WTC11 (cell line): ENCODE results near the gene MICAL2.

ENCODE experiments used
- FOXJ3 ChIP-seq: sonication (generic); formaldehyde crosslinking; IDR thresholded peaks from 2 replicates; pipeline ENCODE4 v1.9.0; 2021; ENCODE audit warnings: missing genetic modification reagents, mild to moderate bottlenecking, borderline replicate concordance
- NFYB ChIP-seq: sonication (generic); formaldehyde crosslinking; conservative IDR thresholded peaks from 2 replicates; pipeline ENCODE4 v1.8.0; 2022; ENCODE audit warnings: low read depth, missing genetic modification reagents
- NR2C2 ChIP-seq: sonication (generic); formaldehyde crosslinking; IDR thresholded peaks from 2 replicates; pipeline ENCODE4 v1.8.0; 2022; ENCODE audit warnings: mild to moderate bottlenecking, missing genetic modification reagents
- TEAD4 ChIP-seq: sonication (generic); formaldehyde crosslinking; IDR thresholded peaks from 2 replicates; pipeline ENCODE4 v1.8.0; 2022; ENCODE audit warnings: mild to moderate bottlenecking, missing genetic modification reagents
- ZNF232 ChIP-seq: sonication (generic); formaldehyde crosslinking; IDR thresholded peaks from 2 replicates; pipeline ENCODE4 v1.8.0; 2022; ENCODE audit warnings: mild to moderate bottlenecking, missing genetic modification reagents
- ZNF281 ChIP-seq: sonication (generic); formaldehyde crosslinking; IDR thresholded peaks from 2 replicates; pipeline ENCODE4 v1.8.0; 2023; ENCODE audit warnings: mild to moderate bottlenecking, missing genetic modification reagents
- ZNF532 ChIP-seq: fragments of 250-450 bp; sonication (Bioruptor Pico); IDR thresholded peaks from 2 replicates; pipeline ENCODE4 v1.9.0; 2021; ENCODE audit warnings: mild to moderate bottlenecking, borderline replicate concordance
- TF ChIP-seq, protein P1 (sequence below): fragments of 200-600 bp; IDR thresholded peaks from 2 replicates; pipeline ENCODE4 v1.8.0; 2022; ENCODE audit warnings: antibody characterized with exemption
- TF ChIP-seq, protein P2 (sequence below): sonication (generic); formaldehyde crosslinking; IDR thresholded peaks from 2 replicates; pipeline ENCODE4 v1.8.1; 2023; ENCODE audit warnings: mild to moderate bottlenecking, missing genetic modification reagents, moderate library complexity

- TF ChIP-seq ZNF232 = no peak
- TF ChIP-seq, protein P1, sequence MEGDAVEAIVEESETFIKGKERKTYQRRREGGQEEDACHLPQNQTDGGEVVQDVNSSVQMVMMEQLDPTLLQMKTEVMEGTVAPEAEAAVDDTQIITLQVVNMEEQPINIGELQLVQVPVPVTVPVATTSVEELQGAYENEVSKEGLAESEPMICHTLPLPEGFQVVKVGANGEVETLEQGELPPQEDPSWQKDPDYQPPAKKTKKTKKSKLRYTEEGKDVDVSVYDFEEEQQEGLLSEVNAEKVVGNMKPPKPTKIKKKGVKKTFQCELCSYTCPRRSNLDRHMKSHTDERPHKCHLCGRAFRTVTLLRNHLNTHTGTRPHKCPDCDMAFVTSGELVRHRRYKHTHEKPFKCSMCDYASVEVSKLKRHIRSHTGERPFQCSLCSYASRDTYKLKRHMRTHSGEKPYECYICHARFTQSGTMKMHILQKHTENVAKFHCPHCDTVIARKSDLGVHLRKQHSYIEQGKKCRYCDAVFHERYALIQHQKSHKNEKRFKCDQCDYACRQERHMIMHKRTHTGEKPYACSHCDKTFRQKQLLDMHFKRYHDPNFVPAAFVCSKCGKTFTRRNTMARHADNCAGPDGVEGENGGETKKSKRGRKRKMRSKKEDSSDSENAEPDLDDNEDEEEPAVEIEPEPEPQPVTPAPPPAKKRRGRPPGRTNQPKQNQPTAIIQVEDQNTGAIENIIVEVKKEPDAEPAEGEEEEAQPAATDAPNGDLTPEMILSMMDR = no peak
- TF ChIP-seq ZNF281 (CRISPR knock-in tag) = no peak
- TF ChIP-seq NFYB = no peak
- no peak for TF ChIP-seq NR2C2 (CRISPR knock-in tag)
- TF ChIP-seq TEAD4 (CRISPR knock-in tag) = no peak
- TF ChIP-seq, protein P2, sequence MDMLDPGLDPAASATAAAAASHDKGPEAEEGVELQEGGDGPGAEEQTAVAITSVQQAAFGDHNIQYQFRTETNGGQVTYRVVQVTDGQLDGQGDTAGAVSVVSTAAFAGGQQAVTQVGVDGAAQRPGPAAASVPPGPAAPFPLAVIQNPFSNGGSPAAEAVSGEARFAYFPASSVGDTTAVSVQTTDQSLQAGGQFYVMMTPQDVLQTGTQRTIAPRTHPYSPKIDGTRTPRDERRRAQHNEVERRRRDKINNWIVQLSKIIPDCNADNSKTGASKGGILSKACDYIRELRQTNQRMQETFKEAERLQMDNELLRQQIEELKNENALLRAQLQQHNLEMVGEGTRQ (CRISPR knock-in tag) = no peak
- no peak for TF ChIP-seq FOXJ3 (CRISPR knock-in tag)
- TF ChIP-seq ZNF532 (CRISPR knock-in tag) = no peak
Measured at GRCh38 chr11:12147827-12148226, 37.4 kb downstream of the MICAL2 start.
